ENCODE data around the gene CDK6. TPM values are rescaled to one million over a fixed set of nuclear protein-coding genes. Genes with fewer than 3 reads are reported as not detected.

Gene CDK6
- total RNA-seq, 1 donor from 2014 or later, result 7.3 TPM

DNA sequence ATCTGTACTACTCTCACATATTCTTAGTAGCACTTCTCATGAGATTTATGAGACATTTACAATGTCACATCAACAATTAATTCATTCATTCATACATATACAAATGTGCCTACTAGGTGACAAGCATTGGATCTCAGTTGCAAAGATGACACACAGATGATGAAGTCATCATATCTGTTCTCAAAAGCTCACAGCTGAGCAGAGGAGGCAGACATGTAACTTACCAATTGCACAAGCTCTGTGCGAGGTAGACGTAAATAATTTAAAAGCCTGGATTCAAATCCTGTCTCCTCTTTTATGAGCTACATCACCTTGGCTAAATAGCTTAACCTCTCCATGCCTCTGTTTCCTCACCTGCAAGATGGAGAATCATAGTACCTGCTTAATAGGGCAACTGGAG lies 136.8 kb downstream of the CDK6 start:
- intact Hi-C loops (cut with DNase I), result no loop called here
- TF ChIP-seq, protein P1, sequence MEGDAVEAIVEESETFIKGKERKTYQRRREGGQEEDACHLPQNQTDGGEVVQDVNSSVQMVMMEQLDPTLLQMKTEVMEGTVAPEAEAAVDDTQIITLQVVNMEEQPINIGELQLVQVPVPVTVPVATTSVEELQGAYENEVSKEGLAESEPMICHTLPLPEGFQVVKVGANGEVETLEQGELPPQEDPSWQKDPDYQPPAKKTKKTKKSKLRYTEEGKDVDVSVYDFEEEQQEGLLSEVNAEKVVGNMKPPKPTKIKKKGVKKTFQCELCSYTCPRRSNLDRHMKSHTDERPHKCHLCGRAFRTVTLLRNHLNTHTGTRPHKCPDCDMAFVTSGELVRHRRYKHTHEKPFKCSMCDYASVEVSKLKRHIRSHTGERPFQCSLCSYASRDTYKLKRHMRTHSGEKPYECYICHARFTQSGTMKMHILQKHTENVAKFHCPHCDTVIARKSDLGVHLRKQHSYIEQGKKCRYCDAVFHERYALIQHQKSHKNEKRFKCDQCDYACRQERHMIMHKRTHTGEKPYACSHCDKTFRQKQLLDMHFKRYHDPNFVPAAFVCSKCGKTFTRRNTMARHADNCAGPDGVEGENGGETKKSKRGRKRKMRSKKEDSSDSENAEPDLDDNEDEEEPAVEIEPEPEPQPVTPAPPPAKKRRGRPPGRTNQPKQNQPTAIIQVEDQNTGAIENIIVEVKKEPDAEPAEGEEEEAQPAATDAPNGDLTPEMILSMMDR (IDR thresholded peaks at IDR 0.05), result no peak
- Histone ChIP-seq H3K4me3 (no peak overlapping the region), H3K4me1 (peaks cover 0 to 15% of the 10 kb centered on the region in 2 donors), H3K36me3 (no peaks in the 10 kb centered on the region), H3K27ac (no peak overlapping the region), H3K27me3 (no peaks in the 10 kb centered on the region), H3K9me3 (no peaks in the 10 kb centered on the region)
- DNase-seq (ENCODE audit: low spot score in 2 of 2), result no peak

DNA sequence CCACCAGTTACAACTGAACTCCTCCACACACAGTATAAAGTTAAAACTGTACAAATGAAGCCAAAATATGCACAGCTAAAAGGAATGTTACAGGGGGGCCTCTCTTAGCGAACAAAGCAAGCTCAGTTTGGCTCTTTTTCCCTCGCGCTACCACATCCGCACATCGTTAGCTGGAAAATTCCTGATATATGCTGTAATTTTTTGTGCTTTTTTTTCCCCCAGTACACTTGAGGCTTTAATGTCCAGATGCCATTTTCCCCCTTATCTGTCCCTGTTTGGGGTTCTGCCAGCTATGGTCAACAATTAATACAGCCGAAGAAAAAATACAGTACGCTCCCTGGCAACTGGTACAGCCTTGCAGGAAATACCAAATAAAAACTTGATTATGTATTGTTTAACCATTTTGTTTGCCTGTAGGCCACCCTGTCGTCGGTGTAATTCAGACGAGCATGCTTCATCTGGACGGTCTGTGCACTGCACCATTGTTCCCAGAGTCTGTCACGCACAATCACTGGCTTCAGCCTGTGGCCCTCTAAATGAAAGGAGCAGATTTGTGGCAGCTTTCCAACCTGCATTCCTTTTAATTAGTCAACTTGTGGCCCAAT lies 138.0 kb downstream of the CDK6 start:
- DNase-seq (ENCODE audit: low spot score in 2 of 2), result no peak
- no peaks in the 10 kb centered on the region for H3K36me3 ChIP-seq
- H3K4me3 ChIP-seq, result peak overlapping the region; percentile 18 to 47
- TF ChIP-seq, protein P1 (IDR thresholded peaks at IDR 0.05), result no peak
- peak overlapping the region; percentile 57 to 62 for H3K27ac ChIP-seq
- no peaks in the 10 kb centered on the region for H3K27me3 ChIP-seq
- intact Hi-C loops (cut with DNase I), result no loop called here
- H3K9me3 ChIP-seq, result no peaks in the 10 kb centered on the region
- H3K4me1 ChIP-seq, result peaks cover 0 to 15% of the 10 kb centered on the region in 2 donors

DNA sequence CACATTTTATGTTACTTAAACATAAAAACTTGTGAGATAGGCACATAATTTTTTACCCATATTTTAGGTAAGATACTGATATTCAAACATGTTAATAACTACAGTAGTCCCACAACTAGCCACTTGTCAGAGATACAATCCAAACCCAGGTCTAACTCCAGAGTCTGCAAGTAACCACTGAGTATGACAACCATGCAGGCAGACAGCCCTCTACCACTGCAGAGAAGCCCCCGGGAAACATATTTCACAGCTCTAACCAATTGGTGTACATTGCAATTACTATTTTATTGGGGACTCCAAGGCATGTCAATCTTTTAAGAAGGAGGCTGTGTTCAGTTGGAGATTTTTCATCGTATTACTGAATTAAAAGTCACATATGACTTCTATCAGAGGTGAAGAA lies 139.0 kb downstream of the CDK6 start:
- H3K36me3 ChIP-seq, result no peaks in the 10 kb centered on the region
- no peaks in the 10 kb centered on the region for H3K27me3 ChIP-seq
- H3K9me3 ChIP-seq, result no peaks in the 10 kb centered on the region
- intact Hi-C loops (cut with DNase I), result loop anchor here (2.0 kb wide), 1 partner anchor 135 kb away; no protein-coding TSS in a partner anchor
- peaks cover 0 to 15% of the 10 kb centered on the region in 2 donors for H3K4me1 ChIP-seq
- TF ChIP-seq, protein P1 (IDR thresholded peaks at IDR 0.05), result no peak
- H3K4me3 ChIP-seq, result peak overlapping the region in 1 of 2 donors; percentile 9
- no peak for DNase-seq (ENCODE audit: low spot score in 2 of 2)
- H3K27ac ChIP-seq, result no peak overlapping the region

DNA sequence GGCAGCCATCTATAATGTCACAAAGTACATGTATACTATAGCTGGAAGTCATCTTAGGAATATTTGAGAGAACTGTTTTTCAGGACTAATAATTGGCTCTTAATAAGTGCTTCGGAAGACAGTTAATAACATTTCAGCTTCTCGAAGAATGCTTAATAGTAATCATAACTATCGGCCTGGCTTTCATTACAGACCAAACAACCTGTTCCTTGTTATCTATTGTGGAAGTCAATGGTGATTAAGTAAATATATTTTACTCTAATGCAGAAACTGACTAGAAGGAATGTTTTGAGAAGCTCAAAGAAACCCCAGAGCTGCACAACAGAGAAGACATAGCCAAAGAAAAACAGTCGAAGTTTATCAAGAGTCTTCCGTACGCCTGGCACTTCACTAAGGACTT lies 139.4 kb downstream of the CDK6 start:
- H3K9me3 ChIP-seq, result no peaks in the 10 kb centered on the region
- H3K27ac ChIP-seq, result no peak overlapping the region
- DNase-seq (ENCODE audit: low spot score in 2 of 2), result no peak
- no peaks in the 10 kb centered on the region for H3K27me3 ChIP-seq
- H3K4me1 ChIP-seq, result peaks cover 0 to 15% of the 10 kb centered on the region in 2 donors
- H3K36me3 ChIP-seq, result no peaks in the 10 kb centered on the region
- intact Hi-C loops (cut with DNase I), result loop anchor here (2.0 kb wide), 1 partner anchor 136 kb away; no protein-coding TSS in a partner anchor
- TF ChIP-seq, protein P1 (IDR thresholded peaks at IDR 0.05), result no peak
- peak overlapping the region in 1 of 2 donors; percentile 9 for H3K4me3 ChIP-seq

DNA sequence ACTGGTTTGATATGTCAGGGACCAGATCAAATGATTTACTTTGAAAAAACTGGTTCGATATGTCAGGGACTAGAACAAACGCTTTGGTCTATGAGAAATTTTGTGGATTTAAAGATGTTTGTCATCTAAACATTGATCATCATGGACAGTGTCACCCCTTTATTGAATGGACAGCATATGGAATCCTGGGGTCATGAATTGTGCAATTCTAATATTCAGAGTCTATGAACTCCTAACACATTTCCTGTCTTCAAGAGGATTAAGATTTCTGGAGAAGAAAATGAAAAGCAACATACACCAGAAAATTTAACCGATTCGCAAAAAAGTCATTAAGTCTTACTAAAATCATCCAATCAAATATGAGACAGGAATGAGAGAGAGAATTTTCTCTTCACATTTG lies 139.8 kb downstream of the CDK6 start:
- no peak for DNase-seq (ENCODE audit: low spot score in 2 of 2)
- no peaks in the 10 kb centered on the region for H3K9me3 ChIP-seq
- H3K36me3 ChIP-seq, result no peaks in the 10 kb centered on the region
- no peaks in the 10 kb centered on the region for H3K27me3 ChIP-seq
- H3K4me3 ChIP-seq, result peak overlapping the region in 1 of 2 donors; percentile 9
- TF ChIP-seq, protein P1 (IDR thresholded peaks at IDR 0.05), result no peak
- intact Hi-C loops (cut with DNase I), result loop anchor here (2.0 kb wide), 1 partner anchor 136 kb away; no protein-coding TSS in a partner anchor
- H3K4me1 ChIP-seq, result peaks cover 0 to 15% of the 10 kb centered on the region in 2 donors
- H3K27ac ChIP-seq, result no peak overlapping the region

All from ascending aorta (tissue), 2 donors.